Activated naive CD4-positive, alpha-beta T cell treated with Interleukin-2 at 50 U/mL for 16 hours (primary cell): ENCODE data around the gene NAA30.

ENCODE experiments used
- DNase-seq: peaks from one replicate; pipeline ENCODE4 v3.0.0-alpha.2; 2020

Gene NAA30

GRCh38 chr14:57400556-57401494, 10.4 kb downstream of the NAA30 start:
- DNase-seq, result no peak

DNA sequence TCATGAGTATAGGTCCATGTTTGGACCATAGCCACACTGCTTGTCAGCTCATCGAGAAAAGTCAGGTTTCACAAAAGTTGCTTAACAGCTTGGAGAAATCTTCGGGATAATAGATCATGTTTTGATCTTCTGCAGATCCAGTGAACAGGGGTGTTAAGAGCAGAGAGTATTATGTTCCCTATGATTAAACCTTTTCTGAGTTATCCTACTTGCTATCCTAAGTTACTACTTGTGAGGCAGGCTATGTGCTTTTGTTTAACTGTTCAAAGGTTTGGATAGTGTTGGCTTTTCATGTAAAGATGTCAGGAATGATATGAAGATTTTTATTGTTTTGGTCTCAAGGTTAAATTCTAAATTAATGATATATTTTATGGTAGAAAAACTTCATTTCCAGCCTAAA, 11.1 kb downstream of the NAA30 start:
- DNase-seq, result no peak

DNA sequence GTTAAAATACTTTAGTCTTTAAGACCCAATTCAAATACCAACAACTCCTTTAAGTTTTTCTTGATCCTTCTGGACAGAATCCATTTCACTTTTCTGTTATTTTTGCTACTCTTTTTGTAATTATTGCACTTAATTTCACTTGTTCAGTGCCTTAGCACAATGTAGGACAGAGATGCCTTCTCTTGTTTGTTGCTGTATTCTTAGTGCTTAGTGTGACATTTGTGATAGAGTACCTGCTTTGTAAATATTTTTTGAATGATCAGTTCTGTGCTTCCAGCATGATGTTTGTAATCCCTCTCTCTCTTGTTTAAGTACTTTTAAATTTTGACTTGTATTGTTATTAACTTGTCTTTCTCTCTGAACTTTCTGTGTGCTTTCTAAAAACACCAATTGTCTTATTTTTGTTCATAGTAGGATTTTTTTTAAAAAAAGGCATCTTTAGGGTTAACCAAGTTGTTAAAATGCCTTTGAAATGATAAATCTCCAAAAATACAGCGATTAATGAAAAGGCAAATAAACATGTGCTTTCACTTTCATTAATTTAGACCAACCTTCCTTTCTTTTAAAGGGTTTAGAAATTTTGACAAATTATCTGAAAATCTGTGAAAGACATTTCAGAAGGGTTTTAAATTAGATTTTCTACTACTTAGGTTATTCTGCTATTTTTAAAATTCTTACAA, 11.9 kb downstream of the NAA30 start:
- DNase-seq, result no peak

DNA sequence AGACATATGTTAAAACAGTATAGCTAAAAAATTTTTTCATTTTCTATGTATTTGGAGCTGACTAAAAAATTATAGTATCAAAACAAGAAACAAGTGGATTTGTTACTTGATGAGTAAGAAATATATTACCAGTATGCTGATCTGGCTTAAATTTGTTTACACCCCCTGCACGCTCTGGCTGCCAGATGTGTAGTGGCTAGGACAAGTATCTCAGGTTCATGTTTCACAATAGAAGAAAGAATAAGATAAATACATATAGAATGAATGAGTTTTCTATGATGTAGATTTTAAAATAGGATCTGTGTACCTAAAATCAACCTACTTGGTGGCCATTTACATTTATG, 13.1 kb downstream of the NAA30 start:
- DNase-seq, result peak; percentile 19

- no peak for DNase-seq
Observed at GRCh38 chr14:57405562-57405961, 15.2 kb downstream of the NAA30 start.

GRCh38 chr14:57408037-57408436, 17.7 kb downstream of the NAA30 start:
- no peak for DNase-seq

GRCh38 chr14:57408634-57409033, 18.2 kb downstream of the NAA30 start:
- no peak for DNase-seq

- DNase-seq, result no peak
Observed at GRCh38 chr14:57412341-57412740, 22.0 kb downstream of the NAA30 start.

DNA sequence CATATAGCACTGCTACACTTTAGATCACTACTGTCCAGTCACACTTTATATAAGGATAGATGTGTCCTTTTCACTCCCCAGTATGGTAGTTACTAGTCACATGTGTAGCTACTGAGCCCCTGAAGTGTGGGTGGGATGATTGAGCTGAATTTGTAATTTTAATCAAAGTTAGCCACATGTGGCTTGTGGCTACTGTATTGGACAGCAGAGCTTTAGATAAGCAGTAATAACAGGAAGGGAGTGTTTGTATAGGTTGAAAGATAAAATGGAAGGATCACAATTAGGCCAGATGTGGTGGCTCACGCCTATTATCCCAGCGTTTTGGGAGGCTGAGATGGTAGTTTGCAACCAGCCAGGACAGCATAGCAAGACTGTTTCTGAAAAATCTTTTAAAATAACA, 23.5 kb downstream of the NAA30 start:
- DNase-seq, result no peak

- no peak for DNase-seq
Observed at GRCh38 chr14:57417228-57417627, 26.8 kb downstream of the NAA30 start.

DNA sequence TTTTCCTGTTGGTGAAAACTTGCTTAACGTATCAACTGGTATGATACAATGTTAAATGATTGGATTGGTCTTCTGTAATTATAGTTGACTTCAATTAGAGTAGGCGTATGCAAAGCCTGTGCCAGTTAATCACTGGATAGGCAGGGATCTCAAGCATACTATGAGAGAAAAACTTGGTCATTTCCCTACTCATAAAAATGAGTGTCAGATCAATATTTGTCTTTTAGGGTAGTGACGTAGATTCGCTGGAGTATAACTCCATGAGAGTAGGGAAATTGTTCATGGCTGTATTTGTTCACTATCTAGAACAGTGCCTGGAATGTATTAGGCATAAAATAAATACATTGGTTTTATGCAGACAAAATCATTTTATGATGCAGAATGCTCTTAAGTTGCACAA, 28.6 kb downstream of the NAA30 start:
- no peak for DNase-seq

DNA sequence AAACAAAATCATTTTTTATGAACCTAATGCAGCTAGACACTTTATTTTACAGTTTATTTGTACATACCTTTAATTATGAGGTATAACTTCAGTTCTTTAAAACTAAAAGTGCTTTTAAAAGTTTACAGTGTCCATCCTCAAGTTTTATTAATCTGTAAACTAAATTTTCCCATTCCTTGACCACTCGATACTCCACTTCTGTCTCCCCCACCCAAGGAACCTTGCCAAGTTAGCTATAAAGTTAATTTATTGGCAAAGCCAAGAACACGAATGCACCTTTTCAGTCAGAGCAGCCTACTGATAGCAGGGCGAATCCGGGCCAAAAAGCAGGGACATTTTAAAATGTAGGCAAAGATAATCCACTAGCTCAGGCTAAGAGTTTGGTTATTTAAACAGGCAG, 29.6 kb downstream of the NAA30 start:
- no peak for DNase-seq

DNA sequence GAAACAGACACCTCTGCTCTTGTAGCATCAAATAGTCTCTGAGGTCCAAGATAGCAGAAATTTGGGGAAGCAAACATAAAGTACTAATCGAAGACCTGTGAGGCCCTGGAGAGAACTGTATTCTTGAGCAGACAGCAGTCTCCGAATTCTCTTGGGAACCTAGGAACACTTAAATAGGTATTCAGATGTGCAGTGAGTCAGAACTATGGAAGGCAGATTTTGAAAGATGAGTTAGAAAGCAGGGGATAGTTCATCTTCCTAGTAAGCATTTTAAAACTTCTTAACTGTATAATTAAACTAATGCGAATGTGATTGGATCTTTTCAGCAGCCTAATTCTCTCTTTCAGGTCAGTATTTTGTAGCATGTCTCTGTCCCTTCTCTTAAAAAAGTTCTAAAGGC, 30.6 kb downstream of the NAA30 start:
- DNase-seq, result no peak

DNA sequence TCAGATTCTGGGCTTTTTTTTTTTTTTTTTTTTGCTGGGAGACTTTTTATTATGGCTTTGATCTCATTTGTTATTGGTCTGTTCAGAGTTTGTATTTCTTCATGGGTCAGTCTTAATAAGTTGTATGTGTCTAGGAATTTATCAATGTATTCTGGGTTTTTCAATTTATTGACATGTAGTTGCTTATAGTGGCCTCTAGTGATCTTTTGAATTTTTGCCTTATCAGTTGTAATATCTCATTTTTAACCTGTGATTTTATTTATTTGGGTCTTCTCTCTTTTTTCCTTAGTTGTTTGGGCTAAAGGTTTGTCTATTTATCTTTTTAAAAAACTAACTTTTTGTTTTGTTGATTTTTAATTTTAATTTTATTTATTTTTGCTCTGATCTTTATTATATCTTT, 45.5 kb downstream of the NAA30 start:
- no peak for DNase-seq

GRCh38 chr14:57461777-57462320, 71.5 kb downstream of the NAA30 start:
- no peak for DNase-seq

DNA sequence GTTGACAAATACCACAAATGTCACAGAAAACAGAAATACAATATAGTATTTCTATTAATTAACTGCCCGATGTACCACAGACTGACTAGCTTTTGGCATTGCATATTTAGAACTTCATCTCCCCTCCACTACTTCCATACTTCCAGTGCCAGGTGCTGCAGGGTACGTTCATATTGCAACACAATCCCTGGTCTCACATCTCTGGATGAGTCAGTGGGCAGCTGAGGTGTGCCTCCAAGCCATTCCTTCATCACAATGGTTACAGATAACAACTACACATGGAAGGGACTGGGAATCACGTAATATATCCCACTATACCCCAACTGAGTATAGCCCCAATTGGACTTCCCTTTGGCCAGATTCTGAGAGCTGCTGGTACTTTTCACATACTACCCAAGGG, 72.2 kb downstream of the NAA30 start:
- no peak for DNase-seq

- DNase-seq, result no peak
Observed at GRCh38 chr14:57464008-57464730, 73.8 kb downstream of the NAA30 start.
